ENCODE results near the gene DYNLT1. TPM values are rescaled to one million over a fixed set of nuclear protein-coding genes. Genes with fewer than 3 reads are reported as not detected.
"Not testable (repeated sequence)": the region's sequence is repeated elsewhere in the genome, so short reads cannot be mapped to it uniquely, and the experiment has no call there.

The DYNLT1 gene
- total RNA-seq, 1 donor: 35.0 TPM

- no peak for DNase-seq (ENCODE audit: low read depth in 2 of 3, low spot score in 2 of 3)
These were observed 20.8 kb upstream of the DYNLT1 start for GRCh38 chr6:158665332-158665731.

GRCh38 chr6:158663625-158664165, 19.2 kb upstream of the DYNLT1 start:
- DNase-seq (ENCODE audit: low read depth in 2 of 3, low spot score in 2 of 3): no peak

- peak in 2 of 3 donors; percentile 64 to 88 for DNase-seq (ENCODE audit: low read depth in 2 of 3, low spot score in 2 of 3)
These were observed 18.5 kb upstream of the DYNLT1 start for GRCh38 chr6:158662954-158663624.

GRCh38 chr6:158662607-158662953, 18.0 kb upstream of the DYNLT1 start:
- DNase-seq (ENCODE audit: low read depth in 2 of 3, low spot score in 2 of 3): no peak

GRCh38 chr6:158661156-158661685, 16.7 kb upstream of the DYNLT1 start:
- DNase-seq (ENCODE audit: low read depth in 2 of 3, low spot score in 2 of 3): no peak

- peak in 2 of 3 donors; percentile 42 to 52 for DNase-seq (ENCODE audit: low read depth in 2 of 3, low spot score in 2 of 3)
These were observed 15.8 kb upstream of the DYNLT1 start for GRCh38 chr6:158660333-158660754.

- DNase-seq (ENCODE audit: low read depth in 2 of 3, low spot score in 2 of 3): not testable (repeated sequence)
These were observed 12.4 kb upstream of the DYNLT1 start for GRCh38 chr6:158656986-158657385.

- DNase-seq (ENCODE audit: low read depth in 2 of 3, low spot score in 2 of 3): no peak
These were observed 11.3 kb upstream of the DYNLT1 start for GRCh38 chr6:158655569-158656450.

GRCh38 chr6:158654960-158655489, 10.5 kb upstream of the DYNLT1 start:
- no peak for DNase-seq (ENCODE audit: low read depth in 2 of 3, low spot score in 2 of 3)

GRCh38 chr6:158654498-158654897, 10.0 kb upstream of the DYNLT1 start:
- no peak for DNase-seq (ENCODE audit: low read depth in 2 of 3, low spot score in 2 of 3)

GRCh38 chr6:158653577-158654354, 9.2 kb upstream of the DYNLT1 start:
- peak; percentile 83 to 92 (median 88) for DNase-seq (ENCODE audit: low read depth in 2 of 3, low spot score in 2 of 3)

- DNase-seq (ENCODE audit: low read depth in 2 of 3, low spot score in 2 of 3): not testable (repeated sequence)
These were observed 7.6 kb upstream of the DYNLT1 start for GRCh38 chr6:158651981-158652737.

GRCh38 chr6:158649289-158650143, 5.0 kb upstream of the DYNLT1 start, which contains the start of gene SYTL3:
Gene SYTL3 (plus strand): TSS chr6:158650054. CDS start chr6:158663269, 13,215 bp downstream.
- DNase-seq (ENCODE audit: low read depth in 2 of 3, low spot score in 2 of 3): peak; percentile 49 to 84 (median 65)

GRCh38 chr6:158648682-158649131, 4.2 kb upstream of the DYNLT1 start:
- no peak for DNase-seq (ENCODE audit: low read depth in 2 of 3, low spot score in 2 of 3)

GRCh38 chr6:158647501-158647900, 3.0 kb upstream of the DYNLT1 start:
- no peak for DNase-seq (ENCODE audit: low read depth in 2 of 3, low spot score in 2 of 3)

- no peak for DNase-seq (ENCODE audit: low read depth in 2 of 3, low spot score in 2 of 3)
These were observed 1.7 kb upstream of the DYNLT1 start for GRCh38 chr6:158646023-158646910.
